Ovary (tissue), 3 donors: ENCODE results near the gene ARL10.
"Not testable (repeated sequence)": the region's sequence is repeated elsewhere in the genome, so short reads cannot be mapped to it uniquely, and the experiment has no call there.

Experiments used
- EP300 ChIP-seq: sonication (generic); formaldehyde crosslinking; IDR thresholded peaks from one replicate; pipeline ENCODE4 v1.6.1; 2017; ENCODE audit warnings: antibody characterized with exemption
- POLR2A ChIP-seq: fragments of 450-650 bp; IDR thresholded peaks from one replicate; pipeline ENCODE4 v1.6.1; 2017; ENCODE audit warnings: antibody characterized with exemption, mild to moderate bottlenecking, moderate library complexity
- TF ChIP-seq, protein P1 (sequence below), 3 donors: fragments of 450-650 bp in 2 of 3; fragments of 200-600 bp in 1 of 3; IDR thresholded peaks; one replicate each; pipeline versions ENCODE4 v1.5.1 to v1.8.0; 2016 to 2022; ENCODE audit warnings: antibody characterized with exemption in 3 of 3, mild to moderate bottlenecking in 1 of 3
- donor health status: DM: no; HTN: no; CAD: no.

DNA sequence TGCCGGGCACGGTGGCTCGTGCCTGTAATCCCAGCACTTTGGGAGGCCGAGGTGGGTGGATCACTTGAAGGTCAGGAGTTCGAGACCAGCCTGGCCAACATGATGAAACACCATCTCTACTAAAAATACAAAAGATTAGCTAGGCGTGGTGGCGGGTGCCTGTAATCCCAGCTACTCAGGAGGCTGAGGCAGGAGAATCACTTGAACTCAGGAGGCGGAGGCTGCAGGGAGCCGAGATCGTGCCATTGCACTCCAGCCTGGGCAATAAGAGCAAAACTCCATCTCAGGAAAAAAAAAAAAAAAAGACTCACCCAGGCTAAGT, 42.9 kb downstream of the ARL10 start:
- TF ChIP-seq POLR2A, EP300: not testable (repeated sequence)
- TF ChIP-seq, protein P1, sequence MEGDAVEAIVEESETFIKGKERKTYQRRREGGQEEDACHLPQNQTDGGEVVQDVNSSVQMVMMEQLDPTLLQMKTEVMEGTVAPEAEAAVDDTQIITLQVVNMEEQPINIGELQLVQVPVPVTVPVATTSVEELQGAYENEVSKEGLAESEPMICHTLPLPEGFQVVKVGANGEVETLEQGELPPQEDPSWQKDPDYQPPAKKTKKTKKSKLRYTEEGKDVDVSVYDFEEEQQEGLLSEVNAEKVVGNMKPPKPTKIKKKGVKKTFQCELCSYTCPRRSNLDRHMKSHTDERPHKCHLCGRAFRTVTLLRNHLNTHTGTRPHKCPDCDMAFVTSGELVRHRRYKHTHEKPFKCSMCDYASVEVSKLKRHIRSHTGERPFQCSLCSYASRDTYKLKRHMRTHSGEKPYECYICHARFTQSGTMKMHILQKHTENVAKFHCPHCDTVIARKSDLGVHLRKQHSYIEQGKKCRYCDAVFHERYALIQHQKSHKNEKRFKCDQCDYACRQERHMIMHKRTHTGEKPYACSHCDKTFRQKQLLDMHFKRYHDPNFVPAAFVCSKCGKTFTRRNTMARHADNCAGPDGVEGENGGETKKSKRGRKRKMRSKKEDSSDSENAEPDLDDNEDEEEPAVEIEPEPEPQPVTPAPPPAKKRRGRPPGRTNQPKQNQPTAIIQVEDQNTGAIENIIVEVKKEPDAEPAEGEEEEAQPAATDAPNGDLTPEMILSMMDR (IDR thresholded peaks at IDR 0.05) = not testable (repeated sequence)
